ENCODE data around the gene HPD. TPM values are rescaled to one million over a fixed set of nuclear protein-coding genes. Genes with fewer than 3 reads are reported as not detected.
"Not testable (repeated sequence)": the region's sequence is repeated elsewhere in the genome, so short reads cannot be mapped to it uniquely, and the experiment has no call there.

HPD gene
- total and polyA plus RNA-seq, 12 donors = 1.6 to 13.0 (median 4.0) TPM

DNA sequence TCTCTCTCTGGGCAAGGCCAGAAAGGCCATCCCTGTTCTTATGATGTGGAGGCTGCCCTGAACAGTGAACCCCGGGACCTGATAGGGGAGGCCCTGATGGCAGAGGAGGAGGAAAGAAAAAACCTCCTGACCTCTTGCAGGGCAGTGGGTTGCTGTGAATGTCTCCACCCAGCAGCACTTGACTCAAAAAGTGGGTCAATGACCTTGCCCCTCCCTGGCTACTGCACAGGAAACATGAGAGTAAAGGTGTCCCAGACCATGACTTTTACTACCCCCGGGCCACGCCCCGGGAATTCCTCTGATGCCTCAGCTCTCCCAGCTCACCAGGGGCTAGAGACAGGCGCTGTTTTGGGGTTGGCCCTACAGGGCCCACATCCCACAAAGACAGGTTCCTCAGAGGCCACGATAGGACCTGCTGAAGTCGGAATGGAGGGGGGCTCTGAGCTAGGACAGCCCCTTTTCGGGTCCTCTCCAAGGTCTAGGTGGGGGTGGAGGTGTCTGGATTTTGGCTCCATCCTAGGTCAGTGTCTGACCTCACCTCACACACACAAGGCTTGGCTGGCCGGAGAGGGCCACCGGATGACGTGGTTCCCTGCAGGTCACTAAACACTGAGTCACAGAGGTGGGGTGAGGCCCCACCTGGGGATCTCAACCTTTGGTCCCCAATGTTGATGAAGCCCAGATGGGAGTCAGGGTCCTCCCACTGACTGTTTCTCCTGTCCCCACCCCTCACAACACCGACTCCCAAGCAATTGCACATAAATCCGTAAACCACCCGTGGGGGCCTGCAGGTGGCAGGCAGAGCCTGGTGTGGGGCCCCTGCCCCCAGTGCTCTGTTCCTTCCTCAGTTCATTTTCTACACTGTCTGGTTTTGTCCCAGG is 66.7 kb downstream of the HPD start:
- H3K36me3 ChIP-seq (replicated peaks in 1 of 2) = peaks cover 0 to 13% of the 10 kb centered on the region in 2 donors
- H3K4me3 ChIP-seq = no peak overlapping the region
- no peaks in the 10 kb centered on the region for H3K9me3 ChIP-seq (replicated peaks in 1 of 3)
- intact Hi-C loops (cut with DNase I) = loop anchor here (5.0 to 10.0 kb wide), 3 partner anchors 90 to 103 kb away; no protein-coding TSS in a partner anchor
- peak in 4 of 7 donors; percentile 30 to 62 (median 56) for DNase-seq
- WGBS, 4 donors = 50 to 62% (median 52%) methylated on average over 9 to 14 of the region's 14 CpGs
- H3K27ac ChIP-seq = peak overlapping the region in 4 of 5 donors; percentile 48 to 100 (median 80)
- H3K27me3 ChIP-seq = no peaks in the 10 kb centered on the region
- no peak for TF ChIP-seq POLR2A (IDR thresholded peaks at IDR 0.05)
- TF ChIP-seq, protein P1, sequence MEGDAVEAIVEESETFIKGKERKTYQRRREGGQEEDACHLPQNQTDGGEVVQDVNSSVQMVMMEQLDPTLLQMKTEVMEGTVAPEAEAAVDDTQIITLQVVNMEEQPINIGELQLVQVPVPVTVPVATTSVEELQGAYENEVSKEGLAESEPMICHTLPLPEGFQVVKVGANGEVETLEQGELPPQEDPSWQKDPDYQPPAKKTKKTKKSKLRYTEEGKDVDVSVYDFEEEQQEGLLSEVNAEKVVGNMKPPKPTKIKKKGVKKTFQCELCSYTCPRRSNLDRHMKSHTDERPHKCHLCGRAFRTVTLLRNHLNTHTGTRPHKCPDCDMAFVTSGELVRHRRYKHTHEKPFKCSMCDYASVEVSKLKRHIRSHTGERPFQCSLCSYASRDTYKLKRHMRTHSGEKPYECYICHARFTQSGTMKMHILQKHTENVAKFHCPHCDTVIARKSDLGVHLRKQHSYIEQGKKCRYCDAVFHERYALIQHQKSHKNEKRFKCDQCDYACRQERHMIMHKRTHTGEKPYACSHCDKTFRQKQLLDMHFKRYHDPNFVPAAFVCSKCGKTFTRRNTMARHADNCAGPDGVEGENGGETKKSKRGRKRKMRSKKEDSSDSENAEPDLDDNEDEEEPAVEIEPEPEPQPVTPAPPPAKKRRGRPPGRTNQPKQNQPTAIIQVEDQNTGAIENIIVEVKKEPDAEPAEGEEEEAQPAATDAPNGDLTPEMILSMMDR (IDR thresholded peaks at IDR 0.05) = no peak
- H3K4me1 ChIP-seq (replicated peaks in 1 of 2) = peaks cover 33 to 52% of the 10 kb centered on the region in 2 donors

DNA sequence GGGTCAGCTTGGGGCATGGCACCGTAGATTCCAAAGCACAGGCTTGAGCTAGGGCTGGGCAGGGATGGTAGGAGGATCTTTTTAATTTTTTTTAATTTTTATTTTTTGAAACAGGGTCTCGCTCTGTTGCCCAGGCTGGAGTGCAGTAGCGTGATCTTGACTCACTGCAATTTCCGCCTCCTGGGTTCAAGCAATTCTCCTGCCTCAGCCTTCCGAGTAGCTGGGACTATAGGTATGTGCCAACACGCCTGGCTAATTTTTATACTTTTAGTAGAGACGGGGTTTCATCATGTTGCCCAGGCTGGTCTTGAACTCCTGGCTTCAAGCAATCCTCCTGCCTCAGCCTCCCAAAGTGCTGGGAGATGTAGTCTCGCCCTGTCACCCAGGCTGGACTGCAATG is 67.9 kb downstream of the HPD start:
- intact Hi-C loops (cut with DNase I) = loop anchor here (5.0 to 10.0 kb wide), 3 partner anchors 88 to 104 kb away; no protein-coding TSS in a partner anchor
- not testable (repeated sequence) for H3K9me3 ChIP-seq (replicated peaks in 1 of 3); H3K27ac ChIP-seq; H3K36me3 ChIP-seq (replicated peaks in 1 of 2); DNase-seq; H3K4me3 ChIP-seq; H3K27me3 ChIP-seq
- 90 to 98% (median 96%) methylated on average over 6 to 8 of the region's 8 CpGs for WGBS, 4 donors
- peaks cover 27 to 42% of the 10 kb centered on the region in 2 donors for H3K4me1 ChIP-seq (replicated peaks in 1 of 2)

DNA sequence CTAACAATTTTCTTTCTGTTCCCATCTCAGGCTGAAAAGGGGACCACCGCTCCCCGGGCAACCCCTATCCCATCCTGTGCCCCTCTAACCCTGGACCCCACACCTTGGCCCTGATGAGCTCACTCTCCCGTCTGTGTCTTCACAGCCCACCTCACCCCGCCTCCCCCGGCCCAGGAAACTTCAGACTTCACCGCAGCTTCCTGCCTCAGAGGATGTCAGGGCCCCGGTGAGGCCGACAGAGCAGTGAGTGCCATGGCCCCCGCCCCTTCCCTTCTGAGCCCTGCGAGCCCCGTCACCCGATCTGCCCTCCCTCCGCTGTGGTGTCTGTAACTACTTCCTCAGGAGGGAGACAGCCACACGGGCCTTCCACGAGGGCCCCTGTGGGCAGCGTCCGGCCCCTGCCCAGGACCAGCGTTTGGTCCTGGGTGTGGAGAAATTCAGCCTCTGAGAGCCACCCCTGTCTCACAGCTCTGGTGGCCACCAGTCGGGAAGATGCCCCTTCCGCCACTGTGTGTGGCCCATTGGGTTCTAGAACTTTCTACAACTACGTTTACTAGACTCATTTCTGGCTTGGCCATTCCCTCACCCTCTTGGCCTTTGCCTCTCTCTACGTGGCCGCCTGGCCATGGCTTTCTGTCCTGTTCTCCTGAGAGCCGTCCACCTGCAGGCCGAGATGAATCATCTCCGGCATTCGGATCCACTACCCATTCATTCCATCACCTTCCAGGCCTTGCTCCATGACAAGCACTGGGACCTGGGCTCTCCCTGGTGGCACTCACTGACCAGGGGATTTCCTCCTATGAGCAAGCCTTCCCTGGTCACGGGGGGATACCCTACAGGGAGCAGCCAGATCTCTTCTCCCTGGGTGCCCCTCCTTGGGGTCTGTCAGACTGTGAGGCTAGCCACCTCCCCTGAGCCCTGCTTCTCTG is 68.6 kb downstream of the HPD start:
- WGBS, 4 donors = 53 to 68% (median 65%) methylated on average over 15 to 28 of the region's 28 CpGs
- intact Hi-C loops (cut with DNase I) = loop anchor here (5.0 to 10.0 kb wide), 3 partner anchors 88 to 105 kb away; no protein-coding TSS in a partner anchor
- TF ChIP-seq, protein P1 (IDR thresholded peaks at IDR 0.05) = no peak
- TF ChIP-seq POLR2A (IDR thresholded peaks at IDR 0.05) = no peak
- Histone ChIP-seq H3K27me3 (no peaks in the 10 kb centered on the region), H3K36me3 (replicated peaks in 1 of 2) (no peaks in the 10 kb centered on the region), H3K4me1 (replicated peaks in 1 of 2) (peaks cover 21 to 36% of the 10 kb centered on the region in 2 donors), H3K4me3 (no peak overlapping the region), H3K27ac (peak overlapping the region in 4 of 5 donors; percentile 4 to 73 (median 38)), H3K9me3 (replicated peaks in 1 of 3) (no peaks in the 10 kb centered on the region)
- DNase-seq = peak in 6 of 7 donors; percentile 48 to 81 (median 68)

Small RNAs within 50 kb of the gene (small RNA-seq; reads per million reads assigned to genes)
- gene AC069503.3 (0 reads per million in 2 donors), gene RF00017 (0 reads per million in 2 donors), gene RNU7-170P (0 reads per million in 2 donors)

Other genes starting within 250 kb of the HPD start
- 10 to 100 TPM in 5 of 9 donors, 1 to 10 TPM in 4; 4.7 to 16.1 (median 10.2) TPM for gene ORAI1, start 232.3 kb downstream of the HPD start, total RNA-seq
- 1 to 10 TPM; 1.9 to 4.1 (median 2.9) TPM for gene ORAI1, start 232.3 kb downstream of the HPD start, polyA plus RNA-seq
- under 1 TPM in 4 of 9 donors, not detected in 5; 0.22 to 0.41 (median 0.27) TPM for gene MORN3, start 189.2 kb downstream of the HPD start, total RNA-seq
- gene MORN3, start 189.2 kb downstream of the HPD start, polyA plus RNA-seq = under 1 TPM; 0.05 to 0.32 (median 0.24) TPM
- 10 to 100 TPM in 3 of 9 donors, 1 to 10 TPM in 6; 4.6 to 18.6 (median 7.5) TPM for gene TMEM120B, start 146.1 kb downstream of the HPD start, total RNA-seq
- gene TMEM120B, start 146.1 kb downstream of the HPD start, polyA plus RNA-seq = 10 to 100 TPM in 2 of 3 donors, 1 to 10 TPM in 1; 7.7 to 19.7 (median 11.7) TPM
- gene RHOF, start 65.2 kb downstream of the HPD start, total RNA-seq = 10 to 100 TPM in 8 of 9 donors, 1 to 10 TPM in 1; 7.7 to 49.5 (median 25.5) TPM
- gene RHOF, start 65.2 kb downstream of the HPD start, polyA plus RNA-seq = 10 to 100 TPM in 1 of 3 donors, 1 to 10 TPM in 2; 4.1 to 14.5 (median 9.3) TPM
- 10 to 100 TPM in 7 of 9 donors, 1 to 10 TPM in 2; 2.1 to 25.9 (median 12.1) TPM for gene SETD1B, start 54.9 kb downstream of the HPD start, total RNA-seq
- 10 to 100 TPM in 1 of 3 donors, 1 to 10 TPM in 2; 5.0 to 27.3 (median 9.0) TPM for gene SETD1B, start 54.9 kb downstream of the HPD start, polyA plus RNA-seq
- 100 to 1,000 TPM in 1 of 9 donors, 10 to 100 TPM in 8; 45.3 to 145 (median 58.4) TPM for gene PSMD9, start 29.9 kb upstream of the HPD start, total RNA-seq
- 10 to 100 TPM; 31.4 to 32.7 (median 31.5) TPM for gene PSMD9, start 29.9 kb upstream of the HPD start, polyA plus RNA-seq
- gene CFAP251, start 59.7 kb upstream of the HPD start, total RNA-seq = 1 to 10 TPM in 8 of 9 donors, under 1 TPM in 1; 0.30 to 9.0 (median 2.8) TPM
- 10 to 100 TPM in 1 of 3 donors, 1 to 10 TPM in 1, under 1 TPM in 1; 0.92 to 11.6 (median 2.7) TPM for gene CFAP251, start 59.7 kb upstream of the HPD start, polyA plus RNA-seq
- 10 to 100 TPM in 1 of 9 donors, 1 to 10 TPM in 8; 3.9 to 11.5 (median 5.2) TPM for gene BCL7A, start 163.0 kb upstream of the HPD start, total RNA-seq
- 1 to 10 TPM; 1.6 to 4.6 (median 2.3) TPM for gene BCL7A, start 163.0 kb upstream of the HPD start, polyA plus RNA-seq
- 10 to 100 TPM; 13.7 to 79.1 (median 42.2) TPM for gene MLXIP, start 219.9 kb upstream of the HPD start, total RNA-seq
- 10 to 100 TPM; 29.1 to 98.1 (median 29.3) TPM for gene MLXIP, start 219.9 kb upstream of the HPD start, polyA plus RNA-seq

Measured in adrenal gland (tissue), 12 donors.